NCI-H187 (cell line): Measurements from ENCODE around the gene APEH.

Experiments used
- DNase-seq, 2 experiments: peaks; one replicate each; lab custom pipeline; 2025; lab: John Stamatoyannopoulos, UW

APEH gene

GRCh38 chr3:49650637-49651036 is 23.5 kb upstream of the APEH start:
- no peak for DNase-seq

DNA sequence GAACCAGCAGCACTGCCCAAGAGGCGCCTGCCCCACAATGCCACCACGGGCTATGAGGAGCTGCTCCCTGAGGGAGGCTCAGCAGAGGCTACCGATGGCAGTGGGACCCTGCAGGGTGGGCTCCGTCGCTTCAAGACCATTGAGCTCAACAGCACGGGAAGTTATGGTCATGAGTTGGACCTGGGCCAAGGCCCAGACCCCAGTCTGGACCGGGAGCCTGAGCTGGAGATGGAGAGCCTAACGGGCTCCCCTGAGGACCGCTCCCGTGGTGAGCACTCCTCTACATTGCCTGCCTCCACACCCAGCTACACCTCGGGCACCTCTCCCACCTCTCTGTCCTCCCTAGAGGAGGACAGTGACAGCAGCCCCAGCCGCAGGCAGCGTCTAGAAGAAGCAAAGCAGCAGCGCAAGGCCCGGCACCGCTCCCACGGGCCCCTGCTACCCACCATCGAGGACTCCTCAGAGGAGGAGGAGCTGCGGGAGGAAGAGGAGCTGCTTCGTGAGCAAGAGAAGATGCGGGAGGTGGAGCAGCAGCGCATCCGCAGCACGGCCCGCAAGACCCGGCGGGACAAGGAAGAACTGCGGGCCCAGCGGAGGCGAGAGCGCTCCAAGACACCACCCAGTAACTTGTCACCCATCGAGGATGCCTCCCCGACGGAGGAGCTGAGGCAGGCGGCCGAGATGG is 21.8 kb upstream of the APEH start:
- no peak for DNase-seq

DNA sequence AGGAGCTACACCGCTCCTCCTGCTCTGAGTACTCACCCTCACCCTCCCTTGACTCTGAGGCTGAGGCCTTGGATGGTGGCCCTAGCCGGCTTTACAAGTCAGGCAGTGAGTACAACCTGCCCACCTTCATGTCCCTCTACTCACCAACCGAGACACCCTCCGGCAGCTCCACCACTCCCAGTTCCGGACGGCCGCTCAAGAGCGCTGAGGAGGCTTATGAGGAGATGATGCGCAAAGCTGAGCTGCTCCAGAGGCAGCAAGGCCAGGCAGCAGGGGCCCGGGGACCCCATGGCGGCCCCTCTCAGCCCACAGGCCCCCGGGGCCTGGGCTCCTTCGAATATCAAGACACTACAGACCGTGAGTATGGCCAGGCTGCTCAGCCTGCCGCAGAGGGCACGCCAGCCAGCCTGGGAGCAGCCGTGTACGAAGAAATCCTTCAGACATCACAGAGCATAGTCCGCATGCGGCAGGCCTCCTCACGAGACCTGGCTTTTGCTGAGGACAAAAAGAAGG is 21.2 kb upstream of the APEH start:
- DNase-seq, result no peak

DNA sequence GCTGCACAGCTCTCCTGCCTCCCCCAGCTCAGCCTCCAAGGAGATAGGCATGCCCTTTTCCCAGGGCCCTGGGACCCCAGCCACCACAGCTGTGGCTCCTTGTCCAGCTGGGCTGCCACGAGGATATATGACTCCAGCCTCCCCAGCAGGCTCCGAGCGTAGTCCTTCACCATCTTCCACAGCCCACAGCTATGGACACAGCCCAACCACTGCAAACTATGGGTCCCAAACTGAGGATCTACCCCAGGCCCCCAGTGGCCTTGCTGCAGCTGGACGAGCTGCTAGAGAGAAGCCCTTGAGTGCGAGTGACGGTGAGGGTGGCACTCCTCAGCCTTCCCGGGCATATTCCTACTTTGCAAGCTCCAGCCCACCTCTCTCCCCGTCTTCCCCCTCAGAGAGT is 20.5 kb upstream of the APEH start:
- DNase-seq, result no peak

DNA sequence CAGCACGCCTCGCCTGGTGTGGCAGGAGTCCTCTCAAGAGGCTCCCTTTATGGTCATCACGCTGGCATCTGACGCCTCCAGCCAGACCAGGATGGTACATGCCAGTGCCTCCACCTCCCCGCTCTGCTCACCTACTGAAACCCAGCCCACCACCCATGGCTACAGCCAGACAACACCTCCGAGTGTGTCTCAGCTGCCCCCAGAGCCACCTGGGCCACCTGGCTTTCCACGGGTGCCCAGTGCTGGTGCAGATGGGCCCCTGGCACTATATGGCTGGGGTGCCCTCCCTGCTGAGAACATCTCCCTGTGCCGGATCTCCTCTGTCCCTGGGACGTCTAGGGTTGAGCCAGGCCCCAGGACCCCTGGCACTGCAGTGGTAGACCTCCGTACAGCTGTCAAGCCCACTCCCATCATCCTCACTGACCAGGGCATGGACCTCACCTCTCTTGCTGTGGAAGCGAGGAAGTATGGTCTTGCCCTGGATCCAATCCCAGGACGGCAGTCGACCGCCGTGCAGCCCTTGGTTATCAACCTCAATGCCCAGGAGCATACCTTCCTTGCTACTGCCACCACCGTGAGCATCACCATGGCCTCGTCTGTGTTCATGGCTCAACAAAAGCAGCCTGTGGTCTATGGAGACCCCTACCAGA is 19.9 kb upstream of the APEH start:
- DNase-seq, result no peak

GRCh38 chr3:49654955-49655556 is 19.1 kb upstream of the APEH start:
- no peak for DNase-seq

DNA sequence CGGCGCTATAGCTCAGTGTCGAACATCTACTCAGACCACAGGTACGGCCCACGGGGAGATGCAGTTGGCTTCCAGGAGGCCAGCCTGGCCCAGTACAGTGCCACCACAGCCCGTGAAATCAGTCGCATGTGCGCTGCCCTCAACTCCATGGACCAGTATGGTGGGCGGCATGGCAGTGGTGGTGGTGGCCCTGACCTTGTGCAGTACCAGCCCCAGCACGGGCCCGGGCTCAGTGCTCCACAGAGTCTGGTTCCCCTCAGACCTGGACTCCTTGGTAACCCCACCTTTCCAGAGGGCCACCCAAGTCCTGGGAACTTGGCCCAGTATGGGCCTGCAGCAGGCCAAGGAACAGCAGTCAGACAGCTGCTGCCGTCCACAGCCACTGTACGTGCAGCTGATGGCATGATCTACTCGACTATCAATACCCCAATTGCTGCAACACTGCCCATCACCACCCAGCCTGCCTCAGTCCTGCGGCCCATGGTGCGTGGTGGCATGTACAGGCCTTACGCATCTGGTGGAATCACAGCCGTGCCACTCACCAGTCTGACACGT is 18.3 kb upstream of the APEH start:
- no peak for DNase-seq

- no peak for DNase-seq
Measured at GRCh38 chr3:49656541-49657112, 17.5 kb upstream of the APEH start.

DNA sequence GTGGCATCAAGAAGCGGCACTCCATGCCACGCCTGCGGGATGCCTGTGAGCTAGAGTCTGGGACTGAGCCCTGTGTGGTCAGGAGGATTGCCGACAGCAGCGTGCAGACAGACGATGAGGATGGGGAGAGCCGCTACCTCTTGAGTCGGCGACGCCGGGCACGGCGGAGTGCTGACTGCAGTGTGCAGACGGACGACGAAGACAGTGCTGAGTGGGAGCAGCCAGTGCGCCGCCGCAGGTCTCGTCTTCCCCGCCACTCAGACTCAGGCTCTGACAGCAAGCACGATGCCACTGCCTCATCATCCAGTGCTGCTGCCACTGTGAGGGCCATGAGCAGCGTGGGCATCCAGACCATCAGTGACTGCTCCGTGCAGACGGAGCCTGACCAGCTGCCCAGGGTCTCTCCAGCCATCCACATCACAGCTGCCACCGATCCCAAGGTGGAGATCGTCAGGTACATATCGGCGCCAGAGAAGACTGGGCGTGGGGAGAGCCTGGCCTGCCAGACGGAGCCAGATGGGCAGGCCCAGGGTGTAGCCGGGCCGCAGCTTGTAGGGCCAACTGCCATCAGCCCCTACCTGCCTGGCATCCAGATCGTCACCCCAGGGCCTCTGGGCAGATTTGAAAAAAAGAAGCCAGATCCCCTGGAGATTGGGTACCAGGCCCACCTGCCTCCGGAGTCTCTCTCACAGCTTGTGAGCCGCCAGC is 16.8 kb upstream of the APEH start:
- DNase-seq, result no peak

- no peak for DNase-seq
Measured at GRCh38 chr3:49658711-49659110, 15.4 kb upstream of the APEH start.

DNA sequence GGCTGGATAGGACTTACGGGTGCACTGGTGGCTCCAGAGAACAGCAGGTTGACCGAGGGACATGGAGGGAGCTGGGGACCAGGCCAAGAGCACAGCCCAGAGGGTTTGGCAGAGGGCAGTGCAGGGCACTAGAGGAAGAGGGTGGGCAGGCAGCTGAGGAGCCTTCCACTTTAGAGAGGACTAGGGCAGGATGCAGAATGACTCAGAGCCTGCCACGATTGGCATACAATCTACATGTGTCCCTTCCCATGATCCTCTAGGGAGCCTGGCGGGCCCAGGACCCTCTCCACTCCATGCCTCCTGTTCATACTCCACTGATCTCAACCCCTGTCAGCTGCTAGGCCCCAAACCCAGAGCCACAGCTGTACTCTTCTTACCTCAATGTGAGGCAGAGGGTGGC is 14.4 kb upstream of the APEH start:
- no peak for DNase-seq

DNA sequence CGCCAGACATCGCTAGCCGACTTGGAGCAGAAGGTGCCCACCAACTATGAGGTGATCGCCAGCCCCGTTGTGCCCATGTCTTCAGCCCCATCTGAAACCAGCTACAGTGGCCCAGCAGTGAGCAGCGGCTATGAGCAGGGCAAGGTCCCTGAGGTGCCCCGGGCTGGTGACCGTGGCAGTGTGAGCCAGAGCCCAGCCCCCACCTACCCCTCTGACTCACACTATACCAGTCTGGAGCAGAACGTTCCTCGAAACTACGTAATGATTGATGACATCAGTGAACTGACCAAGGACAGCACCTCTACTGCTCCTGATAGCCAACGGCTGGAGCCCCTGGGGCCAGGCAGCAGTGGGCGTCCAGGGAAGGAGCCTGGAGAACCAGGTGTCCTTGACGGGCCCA is 12.9 kb upstream of the APEH start:
- no peak for DNase-seq

DNA sequence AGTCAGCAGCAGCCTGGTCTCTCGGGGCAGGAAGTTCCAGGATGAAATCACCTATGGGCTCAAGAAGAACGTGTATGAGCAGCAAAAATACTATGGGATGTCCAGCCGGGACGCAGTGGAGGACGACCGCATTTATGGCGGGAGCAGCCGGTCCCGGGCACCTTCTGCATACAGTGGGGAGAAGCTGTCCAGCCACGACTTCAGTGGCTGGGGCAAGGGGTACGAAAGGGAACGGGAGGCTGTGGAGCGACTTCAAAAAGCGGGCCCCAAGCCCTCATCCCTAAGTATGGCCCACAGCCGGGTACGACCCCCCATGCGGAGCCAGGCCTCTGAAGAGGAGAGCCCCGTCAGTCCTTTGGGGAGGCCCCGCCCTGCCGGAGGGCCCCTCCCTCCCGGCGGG is 12.1 kb upstream of the APEH start:
- no peak for DNase-seq

GRCh38 chr3:49662720-49663413 is 11.3 kb upstream of the APEH start:
- DNase-seq, result no peak

DNA sequence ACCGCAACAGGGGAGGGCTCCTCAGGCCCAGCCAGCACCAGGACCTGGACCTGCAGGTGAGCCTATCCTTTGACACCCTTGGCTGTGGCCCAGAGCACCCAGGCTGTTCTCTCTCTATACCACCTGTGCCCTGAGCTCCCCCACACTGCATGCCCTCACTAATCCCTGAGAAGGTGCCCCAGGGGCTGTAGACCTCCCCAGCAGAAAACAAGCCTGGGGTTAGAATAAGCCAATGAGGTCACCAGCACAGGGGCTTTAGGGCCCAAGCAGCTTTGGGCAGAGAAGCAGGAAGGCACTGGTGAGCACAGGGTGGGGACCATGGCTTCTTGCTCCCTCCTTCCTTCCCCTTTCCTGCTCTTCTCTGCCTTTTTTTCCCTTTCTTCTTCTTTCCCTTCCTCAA is 10.3 kb upstream of the APEH start:
- no peak for DNase-seq

DNA sequence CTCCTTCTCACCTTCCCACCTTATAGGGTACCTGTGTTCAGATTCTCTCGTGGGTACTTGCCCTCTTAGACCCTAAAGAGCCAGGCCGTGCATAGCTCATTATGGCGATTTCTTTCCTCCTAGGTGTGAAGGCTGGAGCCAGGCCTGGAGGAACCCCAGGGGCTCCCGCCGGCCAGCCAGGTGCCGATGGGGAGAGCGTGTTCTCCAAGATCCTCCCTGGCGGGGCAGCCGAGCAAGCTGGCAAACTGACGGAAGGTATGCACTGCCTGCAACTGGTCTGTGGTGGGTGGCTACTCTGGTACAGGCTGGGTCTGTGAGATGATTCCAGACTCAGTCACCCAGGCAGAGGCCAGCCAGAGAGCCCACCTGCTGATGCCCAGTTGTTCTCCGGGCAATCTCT is 9.9 kb upstream of the APEH start:
- no peak for DNase-seq

GRCh38 chr3:49665822-49666519 is 8.2 kb upstream of the APEH start:
- no peak for DNase-seq

DNA sequence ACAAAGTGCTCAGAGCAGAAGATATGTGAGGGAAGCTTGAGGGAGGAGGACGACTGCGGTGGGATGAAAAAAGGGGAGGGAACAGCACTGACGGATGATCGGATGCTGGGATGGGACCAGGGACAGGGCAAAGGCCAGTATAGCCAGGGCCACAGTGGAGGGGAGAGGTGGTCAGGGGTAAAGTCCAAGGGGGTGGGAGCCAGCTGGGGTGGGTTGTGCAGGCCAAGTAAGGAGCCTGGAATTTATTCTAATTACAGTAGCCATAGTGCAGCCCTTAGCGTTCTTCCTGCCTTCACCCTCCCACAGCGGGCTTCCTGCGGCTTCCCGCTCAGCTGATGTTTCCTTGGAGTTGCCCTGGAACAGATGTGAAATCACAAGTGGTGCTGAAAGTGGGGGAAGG is 7.6 kb upstream of the APEH start:
- DNase-seq, result no peak

- no peak for DNase-seq
Measured at GRCh38 chr3:49667701-49668413, 6.3 kb upstream of the APEH start.

DNA sequence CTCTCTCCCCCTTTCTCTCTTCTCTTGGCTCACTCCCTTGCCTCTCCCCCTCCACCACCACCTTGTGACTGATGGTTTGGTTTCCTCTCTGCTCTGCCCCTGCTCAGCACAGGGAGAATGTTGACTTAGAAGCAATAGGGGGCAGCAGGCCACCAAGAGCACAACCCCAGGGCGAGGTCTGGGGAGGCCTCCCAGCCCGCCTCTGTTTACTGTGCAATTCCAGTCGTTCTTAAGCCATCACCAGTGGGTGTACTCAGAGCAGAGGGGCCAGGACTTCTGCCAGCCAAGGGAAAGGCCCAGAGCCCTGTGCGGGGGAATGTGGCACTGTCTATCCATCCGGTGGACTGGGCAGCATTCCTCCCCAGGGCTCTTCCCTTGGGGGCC is 5.7 kb upstream of the APEH start:
- no peak for DNase-seq
